HG02798 (cell line): ENCODE data around the gene AUTS2.
A peak's percentile ranks its signal among the peaks of the same experiment; 100 is the strongest.
"Not testable (repeated sequence)": the region's sequence is repeated elsewhere in the genome, so short reads cannot be mapped to it uniquely, and the experiment has no call there.

Source experiments
- ATAC-seq: cut with Tn5 transposase; IDR thresholded peaks from one replicate; pipeline ENCODE4 v1.9.1; 2021; ENCODE audit warnings: mild to moderate bottlenecking; ENCODE audit not compliant: unreplicated experiment, poor library complexity

AUTS2 gene

GRCh38 chr7:70585071-70585470 lies 986.8 kb downstream of the AUTS2 start:
- ATAC-seq = no peak

- no peak for ATAC-seq
Observed at GRCh38 chr7:70586822-70587221, 988.5 kb downstream of the AUTS2 start.

GRCh38 chr7:70587739-70588138 lies 989.5 kb downstream of the AUTS2 start:
- ATAC-seq = no peak

- ATAC-seq = no peak
Observed at GRCh38 chr7:70588191-70588921, 990.1 kb downstream of the AUTS2 start.

GRCh38 chr7:70589010-70589409 lies 990.7 kb downstream of the AUTS2 start:
- ATAC-seq = no peak

- ATAC-seq = peak; percentile 65
Observed at GRCh38 chr7:70589590-70589989, 991.3 kb downstream of the AUTS2 start.

GRCh38 chr7:70590126-70590854 lies 992.0 kb downstream of the AUTS2 start:
- ATAC-seq = peak; percentile 55

GRCh38 chr7:70591643-70592042 lies 993.4 kb downstream of the AUTS2 start:
- ATAC-seq = no peak

GRCh38 chr7:70592171-70592570 lies 993.9 kb downstream of the AUTS2 start:
- no peak for ATAC-seq

- no peak for ATAC-seq
Observed at GRCh38 chr7:70594170-70594569, 995.9 kb downstream of the AUTS2 start.

GRCh38 chr7:70594885-70595284 lies 996.6 kb downstream of the AUTS2 start:
- not testable (repeated sequence) for ATAC-seq

- ATAC-seq = peak; percentile 9
Observed at GRCh38 chr7:70595370-70595754, 997.1 kb downstream of the AUTS2 start.

GRCh38 chr7:70595755-70596597 lies 997.7 kb downstream of the AUTS2 start:
- peak; percentile 50 for ATAC-seq

- no peak for ATAC-seq
Observed at GRCh38 chr7:70596598-70596913, 998.3 kb downstream of the AUTS2 start.

- ATAC-seq = no peak
Observed at GRCh38 chr7:70597066-70597465, 998.8 kb downstream of the AUTS2 start.

GRCh38 chr7:70598976-70599375 lies 1000.7 kb downstream of the AUTS2 start:
- no peak for ATAC-seq

- ATAC-seq = no peak
Observed at GRCh38 chr7:70599446-70600190, 1001.3 kb downstream of the AUTS2 start.

- ATAC-seq = no peak
Observed at GRCh38 chr7:70600993-70601392, 1002.7 kb downstream of the AUTS2 start.

- ATAC-seq = no peak
Observed at GRCh38 chr7:70602117-70602516, 1003.8 kb downstream of the AUTS2 start.

- ATAC-seq = no peak
Observed at GRCh38 chr7:70607281-70607680, 1009.0 kb downstream of the AUTS2 start.
